GM18951 (cell line): ENCODE measurements around the gene PDZK1.
"Not testable (repeated sequence)": the region's sequence is repeated elsewhere in the genome, so short reads cannot be mapped to it uniquely, and the experiment has no call there.

Experiments used
- in situ Hi-C: fragments of 300-500 bp; cut with MboI; formaldehyde crosslinking; loops from one replicate; pipeline ENCODE4 v1.12.0; 2022; ENCODE audit warnings: low sequenced_read_pairs, mixed read lengths, inconsistent platforms; ENCODE audit not compliant: unreplicated experiment

PDZK1 gene

DNA sequence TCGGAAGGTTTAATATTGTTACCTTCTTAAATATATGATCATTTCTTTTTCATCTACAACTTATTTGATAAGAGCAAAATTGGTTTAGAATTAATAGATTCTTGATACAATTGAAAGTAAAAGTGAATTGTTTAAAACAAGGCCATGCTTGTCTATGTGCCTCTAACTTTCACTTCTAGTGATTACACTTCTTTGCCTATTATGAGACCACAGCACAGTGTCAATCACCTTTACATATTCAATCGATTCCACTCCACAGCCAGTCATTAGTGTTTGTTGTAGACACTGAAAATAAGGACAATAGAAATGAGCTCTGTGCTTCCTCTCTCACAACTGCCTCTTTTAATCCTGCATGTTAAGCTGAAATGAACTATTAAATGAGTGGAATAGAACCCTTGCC is 65.3 kb downstream of the PDZK1 start:
- in situ Hi-C loops, result not testable (repeated sequence)

DNA sequence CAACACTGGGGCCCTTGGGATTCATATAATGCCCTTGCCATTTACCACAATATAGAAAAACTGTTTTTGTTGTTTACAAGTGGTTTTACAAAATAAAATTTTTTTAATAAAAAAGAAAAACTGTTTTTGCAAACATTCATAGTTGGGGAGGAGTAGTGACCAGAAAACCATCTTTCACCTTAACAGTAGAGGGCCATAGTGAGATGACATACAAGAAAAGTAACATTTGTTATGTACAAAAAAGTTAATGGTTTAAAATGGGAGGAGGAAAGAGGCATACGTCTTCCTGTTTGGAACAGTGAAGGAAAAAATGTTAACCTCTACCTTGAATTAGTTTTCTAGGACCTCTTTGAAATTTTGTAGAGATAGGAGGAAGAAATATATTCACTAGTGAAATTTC is 70.9 kb downstream of the PDZK1 start:
- in situ Hi-C loops, result not testable (repeated sequence)

DNA sequence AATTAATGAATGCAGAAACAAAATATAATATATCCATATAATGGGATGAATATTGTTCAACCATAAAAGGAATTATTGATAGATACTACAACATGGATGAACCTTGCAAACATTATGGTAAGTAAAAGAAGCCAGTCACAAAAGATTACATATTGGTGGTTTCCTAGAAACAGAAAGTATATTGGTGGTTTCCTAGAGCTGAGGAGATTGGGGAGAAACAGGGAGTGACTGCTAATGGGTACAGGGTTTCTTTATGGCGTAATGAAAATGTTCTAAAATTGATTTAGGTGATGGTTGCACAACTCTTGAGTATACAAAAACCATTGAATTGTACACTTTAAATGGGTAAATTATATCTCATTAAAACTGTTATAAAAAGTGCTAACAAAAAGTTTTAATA is 85.0 kb downstream of the PDZK1 start:
- in situ Hi-C loops, result not testable (repeated sequence)
